Stimulated activated CD8-positive, alpha-beta memory T cell treated with anti-CD3 and anti-CD28 coated beads, Interleukin-12 subunit alpha, Interleukin-12 subunit beta, amount 100 ng/mL, for 1 hour (primary cell): Measurements from ENCODE around the gene MON2.
A peak's percentile ranks its signal among the peaks of the same experiment; 100 is the strongest.
"Not testable (repeated sequence)": the region's sequence is repeated elsewhere in the genome, so short reads cannot be mapped to it uniquely, and the experiment has no call there.

Experiments used
- DNase-seq: peaks from one replicate; pipeline ENCODE4 v3.0.0-alpha.2; 2020; ENCODE audit warnings: low read depth

MON2 gene

GRCh38 chr12:62466594-62467491, at the start of gene MON2:
TSS of gene MON2 (plus strand) at chr12:62466826. CDS start at chr12:62467208, 382 bp downstream.
- DNase-seq: peak; percentile 74

GRCh38 chr12:62426089-62426488, 40.5 kb upstream of the MON2 start:
- no peak for DNase-seq

GRCh38 chr12:62429457-62429856, 37.2 kb upstream of the MON2 start:
- no peak for DNase-seq

- no peak for DNase-seq
Measured at GRCh38 chr12:62434494-62435302, 31.9 kb upstream of the MON2 start.

- DNase-seq: no peak
Measured at GRCh38 chr12:62435303-62436163, 31.1 kb upstream of the MON2 start.

- no peak for DNase-seq
Measured at GRCh38 chr12:62436164-62436503, 30.5 kb upstream of the MON2 start.

- peak; percentile 49 for DNase-seq
Measured at GRCh38 chr12:62438098-62438692, 28.4 kb upstream of the MON2 start.

- no peak for DNase-seq
Measured at GRCh38 chr12:62446754-62447452, 19.7 kb upstream of the MON2 start.

- DNase-seq: no peak
Measured at GRCh38 chr12:62448436-62448835, 18.2 kb upstream of the MON2 start.

GRCh38 chr12:62455429-62455828, 11.2 kb upstream of the MON2 start:
- DNase-seq: not testable (repeated sequence)

GRCh38 chr12:62458626-62459025, 8.0 kb upstream of the MON2 start:
- DNase-seq: no peak

- no peak for DNase-seq
Measured at GRCh38 chr12:62459976-62460375, 6.7 kb upstream of the MON2 start.

- DNase-seq: not testable (repeated sequence)
Measured at GRCh38 chr12:62461171-62461837, 5.3 kb upstream of the MON2 start.

GRCh38 chr12:62463252-62463651, 3.4 kb upstream of the MON2 start:
- not testable (repeated sequence) for DNase-seq

- DNase-seq: no peak
Measured at GRCh38 chr12:62466018-62466593, 520 bp upstream of the MON2 start.

- no peak for DNase-seq
Measured at GRCh38 chr12:62468397-62468796, 1.8 kb downstream of the MON2 start.

- DNase-seq: no peak
Measured at GRCh38 chr12:62468935-62469334, 2.3 kb downstream of the MON2 start.

- no peak for DNase-seq
Measured at GRCh38 chr12:62469704-62470103, 3.1 kb downstream of the MON2 start.

GRCh38 chr12:62471734-62472133, 5.1 kb downstream of the MON2 start:
- DNase-seq: no peak

GRCh38 chr12:62472472-62472871, 5.8 kb downstream of the MON2 start:
- no peak for DNase-seq
